Nucleus accumbens (tissue), 56 donors: ENCODE results near the gene RBM39.
"Not testable (repeated sequence)": the region's sequence is repeated elsewhere in the genome, so short reads cannot be mapped to it uniquely, and the experiment has no call there.

ENCODE experiments used
- DNase-seq, 56 donors: peaks; one replicate each; lab custom pipeline; 2025; lab: John Stamatoyannopoulos, UW

The RBM39 gene

GRCh38 chr20:35710884-35711587, 31.0 kb downstream of the RBM39 start:
- DNase-seq, result no peak

- DNase-seq, result no peak
These were observed 32.0 kb downstream of the RBM39 start for GRCh38 chr20:35710039-35710438.

GRCh38 chr20:35709259-35709658, 32.8 kb downstream of the RBM39 start:
- no peak for DNase-seq

- no peak for DNase-seq
These were observed 33.6 kb downstream of the RBM39 start for GRCh38 chr20:35708502-35708901.

GRCh38 chr20:35706591-35707529, 35.2 kb downstream of the RBM39 start:
- DNase-seq, result not testable (repeated sequence)

DNA sequence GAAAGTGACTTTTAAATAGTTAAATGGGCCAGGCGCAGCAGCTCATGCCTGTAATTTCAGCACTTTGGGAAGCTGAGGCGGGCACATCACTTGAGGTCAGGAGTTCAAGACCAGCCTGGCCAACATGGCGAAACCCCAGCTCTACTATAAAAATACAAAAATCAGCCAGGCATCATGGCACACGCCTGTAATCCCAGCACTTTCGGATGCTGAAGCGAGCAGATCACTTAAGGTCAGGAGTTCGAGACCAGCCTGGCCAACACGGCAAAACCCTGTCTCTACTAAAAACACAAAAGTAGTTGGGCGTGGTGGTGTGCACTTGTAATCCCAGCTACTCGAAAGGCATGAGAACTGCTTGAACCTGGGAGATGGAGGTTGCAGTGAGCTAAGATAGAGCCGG, 36.2 kb downstream of the RBM39 start:
- not testable (repeated sequence) for DNase-seq

DNA sequence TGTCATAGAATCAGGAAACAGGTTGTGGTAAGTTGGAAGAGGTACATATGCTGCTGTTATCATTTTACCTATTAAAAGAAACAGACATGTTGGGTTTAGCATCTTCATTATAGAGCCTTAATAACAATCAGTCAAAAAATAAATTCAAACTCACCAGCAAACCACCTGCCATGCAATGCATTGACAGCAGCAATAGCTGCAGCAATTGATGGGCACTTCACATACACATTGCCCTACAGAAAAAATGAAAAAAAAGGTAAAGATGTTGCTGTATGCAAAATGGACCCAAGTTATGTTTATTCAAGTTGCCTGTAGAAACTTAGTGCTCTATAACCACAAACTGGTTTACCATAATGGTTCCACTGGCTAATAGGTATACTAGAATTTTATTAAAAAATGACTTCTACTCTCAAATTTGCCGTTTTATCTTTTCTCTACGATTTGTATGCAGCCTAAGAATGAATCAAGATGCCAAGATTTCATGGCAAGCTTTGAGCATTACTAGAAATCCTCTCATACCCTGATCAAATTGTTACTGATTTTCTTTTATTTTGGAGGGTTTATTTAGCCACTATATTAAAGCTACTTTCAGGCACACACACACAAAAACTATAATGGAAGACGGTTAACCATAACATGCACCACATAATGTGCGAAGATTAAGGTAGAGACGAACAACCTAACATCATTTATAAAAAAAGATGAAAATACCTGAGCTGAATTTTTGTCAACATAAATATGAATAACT, 37.4 kb downstream of the RBM39 start:
- no peak for DNase-seq

DNA sequence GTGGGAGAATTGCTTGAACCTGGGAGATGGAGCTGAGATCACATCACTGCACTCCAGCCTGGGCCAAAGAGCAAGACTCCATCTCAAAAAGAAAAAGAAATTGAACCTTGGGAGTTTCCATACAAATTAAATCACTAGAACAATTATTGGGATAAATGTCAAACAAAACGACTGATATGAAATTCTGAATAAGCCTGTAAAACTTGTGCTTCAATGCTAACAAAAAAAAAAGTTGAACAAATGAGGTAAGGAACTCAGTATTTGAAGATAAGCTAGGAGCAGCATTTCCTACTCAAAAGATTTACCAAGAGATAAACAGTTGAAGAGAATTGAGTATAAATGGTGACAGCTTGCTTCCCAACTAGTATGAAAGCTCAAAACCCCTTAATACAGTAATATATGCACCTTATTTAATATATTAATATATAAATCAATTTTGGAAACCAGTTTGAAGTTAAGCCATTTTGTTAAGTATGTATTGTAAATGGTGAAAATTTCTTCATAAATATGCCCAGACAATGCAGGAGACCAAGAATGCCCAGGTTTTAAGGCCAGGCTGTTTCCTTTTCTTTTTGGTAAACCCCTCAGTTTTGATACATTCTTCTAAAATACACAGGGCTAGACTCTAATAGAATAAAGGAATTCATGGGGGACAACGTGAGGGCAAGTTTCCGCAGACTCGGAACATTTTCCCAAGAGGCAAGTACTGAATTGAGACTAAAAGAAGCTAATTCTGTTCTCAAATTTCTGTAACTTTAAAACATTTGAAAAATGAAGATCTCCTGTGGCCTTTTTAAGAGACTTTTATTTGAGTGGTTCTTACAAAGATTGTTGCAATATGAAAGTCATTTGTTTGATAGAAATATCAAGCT, 39.0 kb downstream of the RBM39 start:
- no peak for DNase-seq

DNA sequence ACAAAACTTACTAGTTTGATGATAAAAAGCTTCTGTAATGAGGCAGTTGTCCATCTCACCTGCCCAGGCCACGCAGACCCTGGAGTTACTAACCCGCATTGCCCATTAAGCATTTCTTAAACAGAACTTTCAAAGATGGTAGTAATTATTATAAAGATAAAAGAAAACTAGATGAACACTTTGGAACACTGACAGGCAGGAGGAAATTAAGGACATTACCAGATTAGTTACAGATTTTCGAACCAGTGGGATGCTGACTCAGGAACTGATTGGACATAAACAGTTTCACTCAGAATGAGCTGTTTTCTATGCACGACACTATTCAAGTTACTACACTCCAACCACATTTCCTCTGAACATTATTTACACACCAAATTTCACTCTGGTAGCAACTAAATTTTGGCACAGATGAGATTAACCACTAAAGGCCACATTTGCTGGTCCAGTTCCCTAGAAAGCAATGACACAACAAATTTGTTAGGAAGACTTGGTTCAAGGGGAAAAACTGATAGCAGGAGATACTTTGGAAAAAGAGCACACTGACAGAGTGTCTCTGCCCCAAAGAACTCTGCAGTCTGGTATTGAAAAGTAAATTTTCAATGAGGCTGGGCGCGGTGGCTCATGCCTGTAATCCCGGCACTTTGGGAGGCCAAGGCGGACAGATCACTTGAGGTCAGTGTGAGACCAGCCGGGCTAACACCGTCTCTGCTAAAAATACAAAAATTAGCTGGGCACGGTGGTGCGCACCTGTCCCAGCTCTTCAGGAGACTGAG, 39.8 kb downstream of the RBM39 start:
- no peak for DNase-seq

- DNase-seq, result no peak
These were observed 41.4 kb downstream of the RBM39 start for GRCh38 chr20:35700625-35701148.

DNA sequence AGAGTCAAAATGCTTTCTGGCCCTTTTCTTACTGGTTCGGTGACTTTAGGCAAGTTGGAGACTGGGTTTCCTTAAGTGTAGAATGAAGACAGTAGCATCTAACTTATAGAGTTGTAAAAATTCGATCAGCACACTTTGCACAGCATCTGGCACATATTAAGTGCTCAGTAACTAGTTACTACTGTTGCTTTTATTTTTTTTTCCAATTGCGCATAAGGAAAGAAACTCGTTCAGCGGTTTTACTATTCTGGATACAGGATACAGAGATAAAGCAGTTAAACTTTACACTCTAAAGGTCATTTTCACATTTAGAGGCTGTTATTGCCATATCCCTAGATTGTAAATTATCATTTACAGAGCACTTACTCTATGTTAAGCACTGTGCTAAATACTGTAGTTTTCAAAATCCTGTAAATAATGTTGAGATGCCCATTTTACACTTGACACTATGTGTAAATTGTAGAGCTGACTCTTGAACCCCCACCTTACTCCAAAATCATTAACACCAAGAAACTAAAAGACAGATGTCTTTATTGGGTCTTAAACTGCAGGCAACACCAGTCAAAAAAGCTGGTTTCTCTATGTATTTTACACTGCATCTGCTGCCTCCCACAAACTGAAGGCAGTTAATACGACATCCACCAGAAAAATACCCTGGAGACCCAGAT, 42.0 kb downstream of the RBM39 start:
- no peak for DNase-seq

DNA sequence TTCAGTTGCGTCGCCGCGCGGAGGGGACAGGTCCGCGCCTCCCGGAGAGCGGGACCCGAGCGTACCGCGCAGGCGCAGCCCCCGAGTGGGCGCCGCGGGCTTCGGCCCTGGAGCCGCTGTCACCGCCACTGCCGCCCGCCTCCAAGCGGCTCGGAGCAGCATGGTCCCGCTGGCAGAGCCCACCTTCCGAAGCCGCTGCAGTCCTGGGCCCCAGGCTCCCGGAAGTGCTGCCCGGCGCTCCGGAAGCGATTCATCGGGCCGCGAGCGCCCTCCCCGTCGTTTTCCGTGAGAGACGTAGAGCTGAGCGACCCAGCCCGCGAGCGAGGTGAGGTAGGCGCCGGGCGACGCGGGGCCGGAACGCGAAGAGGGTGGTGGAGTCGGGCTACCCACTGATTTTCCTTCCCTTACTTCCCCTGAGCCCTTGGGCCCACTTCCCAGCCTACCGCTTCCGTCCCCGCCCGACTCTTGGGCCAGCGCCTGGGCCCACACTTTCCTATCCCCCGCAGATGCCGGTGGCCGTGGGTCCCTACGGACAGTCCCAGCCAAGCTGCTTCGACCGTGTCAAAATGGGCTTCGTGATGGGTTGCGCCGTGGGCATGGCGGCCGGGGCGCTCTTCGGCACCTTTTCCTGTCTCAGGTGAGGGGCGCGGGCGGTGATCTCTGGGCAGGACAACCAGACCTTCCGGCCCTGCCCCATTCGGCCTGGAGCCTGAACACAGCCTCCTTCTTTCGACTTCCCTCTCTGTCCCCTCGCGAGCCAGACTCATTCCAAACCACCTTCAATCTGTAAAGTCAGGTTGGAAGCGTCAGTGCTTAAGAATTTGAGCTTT, 42.7 kb downstream of the RBM39 start, which contains the start of the genes NFS1 and ROMO1:
Gene NFS1, minus strand, starts transcription at position 226 of the 830 bp plus-strand sequence. Its CDS starts 64 bp downstream, at position 162.
Gene ROMO1, plus strand, starts transcription at position 279 of the 830 bp plus-strand sequence. Its CDS starts 228 bp downstream, at position 507.
- peak in 55 of 56 donors; percentile 10 to 92 (median 75) for DNase-seq

- peak in 7 of 56 donors; percentile 2 to 61 (median 39) for DNase-seq
These were observed 43.5 kb downstream of the RBM39 start for GRCh38 chr20:35698298-35699126.

GRCh38 chr20:35697696-35698297, 44.3 kb downstream of the RBM39 start:
- no peak for DNase-seq

- DNase-seq, result no peak
These were observed 46.1 kb downstream of the RBM39 start for GRCh38 chr20:35695978-35696377.

DNA sequence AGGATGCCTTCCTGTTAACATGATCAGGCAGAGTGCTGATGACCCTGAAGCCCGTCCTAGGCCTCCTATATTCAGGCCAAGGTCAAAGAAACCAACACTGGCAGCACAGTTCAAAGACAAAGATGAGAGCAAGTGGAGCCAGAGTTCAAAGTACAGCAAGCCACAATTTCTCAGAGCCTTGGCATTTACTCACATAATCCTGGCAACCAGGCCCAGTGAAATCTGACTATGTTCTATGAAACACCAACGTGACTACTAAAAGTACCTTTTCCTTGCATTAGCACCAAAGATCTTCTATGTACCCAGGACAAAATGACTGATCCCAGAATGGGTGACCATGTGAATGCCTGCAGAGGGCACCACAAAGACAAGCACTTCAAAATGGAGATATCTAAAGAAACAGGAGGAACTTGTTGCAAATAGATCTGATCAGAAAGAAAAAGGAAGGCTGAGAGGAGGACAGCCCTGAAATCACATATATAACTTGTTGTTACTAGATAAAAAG, 46.8 kb downstream of the RBM39 start:
- no peak for DNase-seq
